ENCODE data around the gene NOS2. TPM values are rescaled to one million over a fixed set of nuclear protein-coding genes. Genes with fewer than 3 reads are reported as not detected.
"Not testable (repeated sequence)": the region's sequence is repeated elsewhere in the genome, so short reads cannot be mapped to it uniquely, and the experiment has no call there.

The NOS2 gene
- total and polyA plus RNA-seq, 2 donors (not counting 1 experiment from before 2014, with no cell fraction given) = under 0.01 TPM; not detected in 1

- not testable (repeated sequence) for H3K4me2 ChIP-seq (ENCODE audit: extremely low read depth, insufficient read depth, low read length); H3K9ac ChIP-seq (ENCODE audit: insufficient read depth, low read length); H3K79me2 ChIP-seq (ENCODE audit: control insufficient read depth, insufficient read depth, low read length); H4K20me1 ChIP-seq (ENCODE audit: control insufficient read depth, extremely low read depth, insufficient read depth, low read length); DNase-seq (ENCODE audit: low read depth in 2 of 2); H3K4me1 ChIP-seq (ENCODE audit: control insufficient read depth, extremely low read depth, insufficient read depth, low read length); H2AFZ ChIP-seq (ENCODE audit: low read length); H3K27me3 ChIP-seq (ENCODE audit: control insufficient read depth, insufficient read depth, low read length); H3K4me3 ChIP-seq (replicated peaks in 1 of 4; ENCODE audit: control extremely low read depth in 1 of 4, insufficient read depth in 1 of 4, low read depth in 3 of 4, low read length in 4 of 4); H3K36me3 ChIP-seq (ENCODE audit: control insufficient read depth, insufficient read depth, low read length); H3K9me3 ChIP-seq (ENCODE audit: control insufficient read depth, insufficient read depth, low read depth, low read length); H3K27ac ChIP-seq (ENCODE audit: insufficient read depth, low read length)
Measured at GRCh38 chr17:27745207-27745830, 55.0 kb downstream of the NOS2 start.

- no peaks in the 10 kb centered on the region for H3K4me1 ChIP-seq (ENCODE audit: control insufficient read depth, extremely low read depth, insufficient read depth, low read length)
- no peak overlapping the region for H2AFZ ChIP-seq (ENCODE audit: low read length)
- no peaks in the 10 kb centered on the region for H3K36me3 ChIP-seq (ENCODE audit: control insufficient read depth, insufficient read depth, low read length)
- no peak overlapping the region for H3K27ac ChIP-seq (ENCODE audit: insufficient read depth, low read length)
- H3K4me3 ChIP-seq (replicated peaks in 1 of 4; ENCODE audit: control extremely low read depth in 1 of 4, insufficient read depth in 1 of 4, low read depth in 3 of 4, low read length in 4 of 4) = no peak overlapping the region
- H4K20me1 ChIP-seq (ENCODE audit: control insufficient read depth, extremely low read depth, insufficient read depth, low read length) = no peaks in the 10 kb centered on the region
- no peaks in the 10 kb centered on the region for H3K27me3 ChIP-seq (ENCODE audit: control insufficient read depth, insufficient read depth, low read length)
- no peak overlapping the region for H3K9ac ChIP-seq (ENCODE audit: insufficient read depth, low read length)
- TF ChIP-seq CTCF (conservative IDR thresholded peaks at IDR 0.05 in 1 of 2, IDR thresholded peaks at IDR 0.05 in 1 of 2; ENCODE audit: low read depth in 1 of 2, low read length in 2 of 2) (no peak), EZH2 (IDR thresholded peaks at IDR 0.05; ENCODE audit: low read length, missing control alignments) (no peak)
- DNase-seq (ENCODE audit: low read depth in 2 of 2) = no peak
- no peaks in the 10 kb centered on the region for H3K79me2 ChIP-seq (ENCODE audit: control insufficient read depth, insufficient read depth, low read length)
- H3K9me3 ChIP-seq (ENCODE audit: control insufficient read depth, insufficient read depth, low read depth, low read length) = no peaks in the 10 kb centered on the region
- no peak overlapping the region for H3K4me2 ChIP-seq (ENCODE audit: extremely low read depth, insufficient read depth, low read length)
Measured at GRCh38 chr17:27743281-27743885, 56.9 kb downstream of the NOS2 start.

- H2AFZ ChIP-seq (ENCODE audit: low read length) = no peak overlapping the region
- no peak overlapping the region for H3K4me2 ChIP-seq (ENCODE audit: extremely low read depth, insufficient read depth, low read length)
- no peaks in the 10 kb centered on the region for H3K79me2 ChIP-seq (ENCODE audit: control insufficient read depth, insufficient read depth, low read length)
- H3K27me3 ChIP-seq (ENCODE audit: control insufficient read depth, insufficient read depth, low read length) = no peaks in the 10 kb centered on the region
- no peak overlapping the region for H3K4me3 ChIP-seq (replicated peaks in 1 of 4; ENCODE audit: control extremely low read depth in 1 of 4, insufficient read depth in 1 of 4, low read depth in 3 of 4, low read length in 4 of 4)
- no peak overlapping the region for H3K27ac ChIP-seq (ENCODE audit: insufficient read depth, low read length)
- H3K36me3 ChIP-seq (ENCODE audit: control insufficient read depth, insufficient read depth, low read length) = no peaks in the 10 kb centered on the region
- TF ChIP-seq EZH2 (IDR thresholded peaks at IDR 0.05; ENCODE audit: low read length, missing control alignments) (no peak), CTCF (conservative IDR thresholded peaks at IDR 0.05 in 1 of 2, IDR thresholded peaks at IDR 0.05 in 1 of 2; ENCODE audit: low read depth in 1 of 2, low read length in 2 of 2) (no peak)
- H3K4me1 ChIP-seq (ENCODE audit: control insufficient read depth, extremely low read depth, insufficient read depth, low read length) = no peaks in the 10 kb centered on the region
- H3K9ac ChIP-seq (ENCODE audit: insufficient read depth, low read length) = no peak overlapping the region
- H3K9me3 ChIP-seq (ENCODE audit: control insufficient read depth, insufficient read depth, low read depth, low read length) = no peaks in the 10 kb centered on the region
- no peak for DNase-seq (ENCODE audit: low read depth in 2 of 2)
- H4K20me1 ChIP-seq (ENCODE audit: control insufficient read depth, extremely low read depth, insufficient read depth, low read length) = no peaks in the 10 kb centered on the region
Measured at GRCh38 chr17:27741971-27742575, 58.3 kb downstream of the NOS2 start.
